Tibial nerve (tissue), 4 donors: ENCODE results near the gene SRSF3. TPM values are rescaled to one million over a fixed set of nuclear protein-coding genes. Genes with fewer than 3 reads are reported as not detected.

Experiments
- DNase-seq, 2 donors: peaks; one replicate each; pipeline ENCODE4 v3.0.0-alpha.2; 2019; ENCODE audit warnings: low spot score in 2 of 2
- H3K27ac ChIP-seq, 4 donors: fragments of 200-600 bp; sonication (generic) in 3 of 4; one replicate each; pipeline ENCODE4 v1.5.1; 2017 to 2019; ENCODE audit warnings: mild to moderate bottlenecking in 1 of 4
- H3K27me3 ChIP-seq, 2 donors: fragments of 200-600 bp; sonication (generic) in 1 of 2; one replicate each; pipeline versions ENCODE4 v1.5.1 to v1.6.0; 2017 to 2019
- H3K36me3 ChIP-seq, 3 donors: fragments of 200-600 bp; sonication (generic); one replicate each; pipeline ENCODE4 v1.5.1; 2018 to 2019
- H3K4me1 ChIP-seq, 4 donors: fragments of 200-600 bp; sonication (generic) in 3 of 4; one replicate each; pipeline ENCODE4 v1.5.1; 2017 to 2019
- H3K4me3 ChIP-seq, 4 donors: fragments of 200-600 bp; sonication (generic) in 3 of 4; one replicate each; pipeline ENCODE4 v1.5.1; 2017 to 2019; ENCODE audit warnings: mild to moderate bottlenecking in 1 of 4, moderate library complexity in 1 of 4
- H3K9me3 ChIP-seq, 4 donors: fragments of 200-600 bp; sonication (generic) in 3 of 4; one replicate each; pipeline ENCODE4 v1.5.1; 2017 to 2019
- CTCF ChIP-seq, 5 experiments: fragments of 200-600 bp in 3 of 5; fragments of 450-650 bp in 2 of 5; sonication (generic) in 3 of 5; IDR thresholded peaks; one replicate each; pipeline ENCODE4 v1.5.1; 2016 to 2019; ENCODE audit warnings: antibody characterized with exemption in 5 of 5, mild to moderate bottlenecking in 3 of 5, moderate library complexity in 2 of 5
- EP300 ChIP-seq, 2 donors: sonication (generic); formaldehyde crosslinking; IDR thresholded peaks; one replicate each; pipeline ENCODE4 v1.6.1; 2017; ENCODE audit warnings: antibody characterized with exemption in 2 of 2, mild to moderate bottlenecking in 1 of 2
- POLR2A ChIP-seq, 2 donors: fragments of 450-650 bp; IDR thresholded peaks; one replicate each; pipeline ENCODE4 v1.6.1; 2017; ENCODE audit warnings: antibody characterized with exemption in 2 of 2, mild to moderate bottlenecking in 2 of 2, moderate library complexity in 2 of 2
- WGBS, 2 donors: methylation state at CpG; one replicate each; pipeline ENCODE4 v1.1.5; 2018; 5-methylcytosine and 5-hydroxymethylcytosine counted together
- total RNA-seq, 4 donors: library from RNA; depleted of rRNA; stranded (reverse); fragments of >200 nt; gene quantifications; one replicate each; pipeline ENCODE4 v1.1.0, GENCODE V29; 2016

SRSF3 gene
- total RNA-seq, 4 donors from 2014 or later: 185 to 260 (median 221) TPM

GRCh38 chr6:36559011-36559793, 35.0 kb upstream of the SRSF3 start:
- 61% methylated on average over 7 of the region's 7 CpGs for WGBS, 2 donors
- H3K27ac ChIP-seq: peak overlapping the region in 1 of 4 donors; percentile 55
- H3K4me3 ChIP-seq: no peak overlapping the region
- no peaks in the 10 kb centered on the region for H3K9me3 ChIP-seq
- no peaks in the 10 kb centered on the region for H3K36me3 ChIP-seq
- DNase-seq: no peak
- TF ChIP-seq CTCF (IDR thresholded peaks at IDR 0.05) (no peak), EP300 (IDR thresholded peaks at IDR 0.05) (no peak), POLR2A (IDR thresholded peaks at IDR 0.05) (no peak)
- H3K4me1 ChIP-seq: peaks cover 0 to 23% (median 0%) of the 10 kb centered on the region in 4 donors
- H3K27me3 ChIP-seq: no peaks in the 10 kb centered on the region

GRCh38 chr6:36560822-36561221, 33.3 kb upstream of the SRSF3 start:
- H3K27me3 ChIP-seq: no peaks in the 10 kb centered on the region
- no peak for DNase-seq
- TF ChIP-seq EP300 (IDR thresholded peaks at IDR 0.05) (no peak), POLR2A (IDR thresholded peaks at IDR 0.05) (no peak), CTCF (IDR thresholded peaks at IDR 0.05) (no peak)
- H3K27ac ChIP-seq: no peak overlapping the region
- no peaks in the 10 kb centered on the region for H3K36me3 ChIP-seq
- WGBS, 2 donors: 92 to 93% methylated on average over 4 of the region's 4 CpGs
- no peak overlapping the region for H3K4me3 ChIP-seq
- H3K4me1 ChIP-seq: peaks cover 0 to 8% (median 0%) of the 10 kb centered on the region in 4 donors
- no peaks in the 10 kb centered on the region for H3K9me3 ChIP-seq

GRCh38 chr6:36563237-36563927, 30.8 kb upstream of the SRSF3 start:
- H3K27me3 ChIP-seq: no peaks in the 10 kb centered on the region
- peaks cover 0 to 8% (median 0%) of the 10 kb centered on the region in 4 donors for H3K4me1 ChIP-seq
- H3K9me3 ChIP-seq: no peaks in the 10 kb centered on the region
- WGBS, 2 donors: 60 to 73% methylated on average over 3 of the region's 3 CpGs
- TF ChIP-seq POLR2A (IDR thresholded peaks at IDR 0.05) (no peak), EP300 (IDR thresholded peaks at IDR 0.05) (no peak), CTCF (IDR thresholded peaks at IDR 0.05) (no peak)
- H3K4me3 ChIP-seq: no peak overlapping the region
- no peaks in the 10 kb centered on the region for H3K36me3 ChIP-seq
- no peak for DNase-seq
- H3K27ac ChIP-seq: no peak overlapping the region

- TF ChIP-seq CTCF (IDR thresholded peaks at IDR 0.05) (no peak), POLR2A (IDR thresholded peaks at IDR 0.05) (no peak), EP300 (IDR thresholded peaks at IDR 0.05) (no peak)
- H3K9me3 ChIP-seq: no peaks in the 10 kb centered on the region
- no peak overlapping the region for H3K4me3 ChIP-seq
- no peak for DNase-seq
- 75 to 81% methylated on average over 4 of the region's 4 CpGs for WGBS, 2 donors
- no peaks in the 10 kb centered on the region for H3K27me3 ChIP-seq
- no peaks in the 10 kb centered on the region for H3K36me3 ChIP-seq
- H3K27ac ChIP-seq: no peak overlapping the region
- H3K4me1 ChIP-seq: peaks cover 0 to 5% (median 0%) of the 10 kb centered on the region in 4 donors
Measured at GRCh38 chr6:36563928-36564284, 30.3 kb upstream of the SRSF3 start.

GRCh38 chr6:36566418-36566905, 27.7 kb upstream of the SRSF3 start:
- DNase-seq: no peak
- no peaks in the 10 kb centered on the region for H3K27me3 ChIP-seq
- H3K9me3 ChIP-seq: no peaks in the 10 kb centered on the region
- WGBS, 2 donors: 77 to 86% methylated on average over 8 of the region's 8 CpGs
- no peak for TF ChIP-seq POLR2A (IDR thresholded peaks at IDR 0.05)
- H3K4me3 ChIP-seq: no peak overlapping the region
- no peak overlapping the region for H3K27ac ChIP-seq
- no peaks in the 10 kb centered on the region for H3K4me1 ChIP-seq
- H3K36me3 ChIP-seq: no peaks in the 10 kb centered on the region
